ENCODE results near the gene P4HB. TPM values are rescaled to one million over a fixed set of nuclear protein-coding genes. Genes with fewer than 3 reads are reported as not detected.

Gene P4HB
- total and polyA plus RNA-seq, 2 of the 4 experiments (the other 2 are of a cell fraction), result 599 to 932 TPM

DNA sequence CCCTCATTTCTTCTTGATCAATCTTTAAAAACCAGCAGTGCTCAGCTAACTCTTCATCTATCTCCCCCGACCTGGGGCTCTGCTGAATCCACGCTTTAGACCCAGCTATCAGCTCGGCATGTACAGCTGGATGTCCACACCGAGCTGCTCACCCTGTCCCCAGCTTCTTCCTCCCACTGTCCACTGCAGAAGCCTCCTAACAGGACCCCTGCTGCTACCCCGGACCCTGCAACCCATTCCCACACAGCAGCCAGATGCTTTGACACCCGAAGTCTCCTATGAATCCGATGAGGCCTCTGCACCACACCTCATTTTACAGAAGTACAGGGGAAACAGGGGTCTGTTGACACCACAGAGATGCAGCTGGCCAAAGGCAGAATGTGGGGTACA is 42.6 kb downstream of the P4HB start:
- Histone ChIP-seq H3K36me3 (ENCODE audit: control insufficient read depth, insufficient read depth, low read length) (peaks cover 5% of the 10 kb centered on the region; the same call in 1 of the 2 replicates), H4K8ac (ENCODE audit: low read depth in 2 of 2, low read length in 2 of 2) (0 out of 4 replicates have a peak overlapping the region, but pooled peaks of 1 of the 2 experiments have one; percentile 10), H3K27ac (ENCODE audit: insufficient read depth, low read length) (no peak overlapping the region), H3K4me2 (ENCODE audit: low read depth, low read length) (no peak overlapping the region), H3K27me3 (ENCODE audit: control insufficient read depth, insufficient read depth, low read length) (0 out of 2 replicates have a peak, but pooled peaks cover 2% of the 10 kb centered on the region), H4K91ac (ENCODE audit: insufficient read depth, low read depth, low read length) (no peak overlapping the region; the same call in 1 of the 2 replicates), H3K18ac (ENCODE audit: low read depth, low read length) (no peak overlapping the region), H3K4me1 (ENCODE audit: control insufficient read depth, insufficient read depth, low read length) (peaks cover 9% of the 10 kb centered on the region; the same call in 1 of the 2 replicates), H2BK120ac (ENCODE audit: low read depth, low read length) (peak overlapping the region; percentile 27; the same call in 1 of the 2 replicates), H3K9me1 (ENCODE audit: insufficient read depth, low read length) (peaks cover 10% of the 10 kb centered on the region; the same call in 1 of the 2 replicates), H3K79me1 (ENCODE audit: low read depth in 1 of 2, low read length in 2 of 2) (no peaks in the 10 kb centered on the region), H3K4me3 (ENCODE audit: insufficient read depth, low read depth, low read length) (no peak overlapping the region), H3K4ac (ENCODE audit: low read depth, low read length) (peak overlapping the region; percentile 51; the same call in 1 of the 2 replicates), H2BK15ac (ENCODE audit: low read depth, low read length) (no peak overlapping the region), H3K14ac (replicated peaks; ENCODE audit: low read depth, low read length) (no peak overlapping the region; the same call in 1 of the 2 replicates), H3K23ac (ENCODE audit: low read depth, low read length) (peak overlapping the region; percentile 46; the same call in 1 of the 2 replicates), H2AFZ (replicated peaks; ENCODE audit: low read length, poor library complexity) (peak overlapping the region; percentile 32), H2BK5ac (ENCODE audit: low read depth, low read length, poor library complexity, severe bottlenecking) (no peak overlapping the region), H2AK5ac (ENCODE audit: low read depth, low read length) (peak overlapping the region; percentile 67; the same call in 1 of the 2 replicates), H2AK9ac (replicated peaks; ENCODE audit: low read depth, low read length, poor library complexity) (peak overlapping the region; percentile 24), H3K56ac (ENCODE audit: extremely low read depth, insufficient read depth, low read length) (no peak overlapping the region), H4K20me1 (ENCODE audit: insufficient read depth, low read length) (peaks cover 6% of the 10 kb centered on the region), H3K9ac (ENCODE audit: low read depth, low read length) (no peak overlapping the region), H2BK20ac (ENCODE audit: low read depth, low read length) (0 out of 2 replicates have a peak overlapping the region, but pooled peaks have one; percentile 18), H4K5ac (ENCODE audit: low read depth, low read length) (no peak overlapping the region), H3K9me3 (ENCODE audit: control insufficient read depth, insufficient read depth, low read length) (no peaks in the 10 kb centered on the region)
- intact Hi-C loops (cut with micrococcal nuclease) (no loop called here), dilution Hi-C loops (cut with HindIII; ENCODE audit: low sequenced_read_pairs, unreplicated experiment) (no loop called here), in situ Hi-C loops (cut with MboI; ENCODE audit: low sequenced_read_pairs) (no loop called here)
- BruUV-seq (replicated peaks), result no TSS peak
- CTCF ChIA-PET, result interaction anchor here (0.6 kb wide), 1 partner anchor 87 kb away, joined by 3 read pairs; no protein-coding TSS in a partner anchor
- WGBS, 2 experiments (ENCODE audit: extremely low coverage in 2 of 2, insufficient read length in 1 of 2), result 25% methylated on average over 3 of the region's 7 CpGs; no CpG with 5 or more reads in 1 of the 2 experiments
- TF ChIP-seq CEBPB (IDR thresholded peaks at IDR 0.05; ENCODE audit: low read depth, low read length), result no peak
- TF ChIP-seq SMC3 (IDR thresholded peaks at IDR 0.05; ENCODE audit: low read depth, low read length), result no peak
- TF ChIP-seq, protein P1, sequence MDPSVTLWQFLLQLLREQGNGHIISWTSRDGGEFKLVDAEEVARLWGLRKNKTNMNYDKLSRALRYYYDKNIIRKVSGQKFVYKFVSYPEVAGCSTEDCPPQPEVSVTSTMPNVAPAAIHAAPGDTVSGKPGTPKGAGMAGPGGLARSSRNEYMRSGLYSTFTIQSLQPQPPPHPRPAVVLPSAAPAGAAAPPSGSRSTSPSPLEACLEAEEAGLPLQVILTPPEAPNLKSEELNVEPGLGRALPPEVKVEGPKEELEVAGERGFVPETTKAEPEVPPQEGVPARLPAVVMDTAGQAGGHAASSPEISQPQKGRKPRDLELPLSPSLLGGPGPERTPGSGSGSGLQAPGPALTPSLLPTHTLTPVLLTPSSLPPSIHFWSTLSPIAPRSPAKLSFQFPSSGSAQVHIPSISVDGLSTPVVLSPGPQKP (IDR thresholded peaks at IDR 0.05; ENCODE audit: borderline replicate concordance, low read depth, low read length), result no peak
- TF ChIP-seq MAZ (IDR thresholded peaks at IDR 0.05; ENCODE audit: borderline replicate concordance, low read depth, low read length), result no peak
- TF ChIP-seq USF2 (IDR thresholded peaks at IDR 0.05; ENCODE audit: low read depth, low read length), result no peak
- no peak for TF ChIP-seq RFX5 (IDR thresholded peaks at IDR 0.05; ENCODE audit: low read depth, low read length)
- TF ChIP-seq BHLHE40 (IDR thresholded peaks at IDR 0.05; ENCODE audit: low read depth, low read length), result no peak
- no peak for TF ChIP-seq MAFK (IDR thresholded peaks at IDR 0.05; ENCODE audit: low read depth, low read length)
- no peak for TF ChIP-seq CHD1 (IDR thresholded peaks at IDR 0.05; ENCODE audit: low read depth, low read length)
- no peak for TF ChIP-seq POLR2A (IDR thresholded peaks at IDR 0.05; ENCODE audit: low read depth, low read length)
- no peak for TF ChIP-seq RCOR1 (IDR thresholded peaks at IDR 0.05; ENCODE audit: insufficient replicate concordance, low read length)
- TF ChIP-seq, protein P2, sequence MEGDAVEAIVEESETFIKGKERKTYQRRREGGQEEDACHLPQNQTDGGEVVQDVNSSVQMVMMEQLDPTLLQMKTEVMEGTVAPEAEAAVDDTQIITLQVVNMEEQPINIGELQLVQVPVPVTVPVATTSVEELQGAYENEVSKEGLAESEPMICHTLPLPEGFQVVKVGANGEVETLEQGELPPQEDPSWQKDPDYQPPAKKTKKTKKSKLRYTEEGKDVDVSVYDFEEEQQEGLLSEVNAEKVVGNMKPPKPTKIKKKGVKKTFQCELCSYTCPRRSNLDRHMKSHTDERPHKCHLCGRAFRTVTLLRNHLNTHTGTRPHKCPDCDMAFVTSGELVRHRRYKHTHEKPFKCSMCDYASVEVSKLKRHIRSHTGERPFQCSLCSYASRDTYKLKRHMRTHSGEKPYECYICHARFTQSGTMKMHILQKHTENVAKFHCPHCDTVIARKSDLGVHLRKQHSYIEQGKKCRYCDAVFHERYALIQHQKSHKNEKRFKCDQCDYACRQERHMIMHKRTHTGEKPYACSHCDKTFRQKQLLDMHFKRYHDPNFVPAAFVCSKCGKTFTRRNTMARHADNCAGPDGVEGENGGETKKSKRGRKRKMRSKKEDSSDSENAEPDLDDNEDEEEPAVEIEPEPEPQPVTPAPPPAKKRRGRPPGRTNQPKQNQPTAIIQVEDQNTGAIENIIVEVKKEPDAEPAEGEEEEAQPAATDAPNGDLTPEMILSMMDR (conservative IDR thresholded peaks at IDR 0.05; ENCODE audit: low read depth, low read length), result no peak
- POLR2A ChIA-PET (ENCODE audit: unreplicated experiment), result no interaction called here
- DNase-seq, result no peak
- no peak for ATAC-seq (ENCODE audit: low read depth)
